Muscle of leg (tissue), 11 donors: ENCODE results near the gene NPSR1. TPM values are rescaled to one million over a fixed set of nuclear protein-coding genes. Genes with fewer than 3 reads are reported as not detected.

ENCODE experiments used
- DNase-seq: peaks from one replicate; pipeline ENCODE4 v3.0.0; 2013
- H3K27ac ChIP-seq: one replicate; pipeline ENCODE4 v1.5.1; 2013; ENCODE audit warnings: mild to moderate bottlenecking, low read length, control low read depth
- H3K27me3 ChIP-seq: one replicate; pipeline ENCODE4 v1.6.1; 2013; ENCODE audit warnings: low read length; ENCODE audit not compliant: control insufficient read depth, insufficient read depth
- H3K36me3 ChIP-seq: one replicate; pipeline ENCODE4 v1.6.1; 2013; ENCODE audit warnings: low read length; ENCODE audit not compliant: control insufficient read depth, insufficient read depth
- H3K4me1 ChIP-seq: one replicate; pipeline ENCODE4 v1.6.1; 2013; ENCODE audit warnings: low read length; ENCODE audit not compliant: control insufficient read depth, insufficient read depth
- H3K4me3 ChIP-seq: one replicate; pipeline ENCODE4 v1.5.1; 2013; ENCODE audit warnings: low read length, control low read depth
- H3K9me3 ChIP-seq: replicated peaks from 2 replicates; pipeline ENCODE4 v1.6.1; 2013; ENCODE audit warnings: low read depth, low read length; ENCODE audit not compliant: control insufficient read depth
- WGBS: methylation state at CpG from one replicate; pipeline ENCODE4 v1.1.5; 2013; ENCODE audit warnings: missing lambda C conversion rate; ENCODE audit not compliant: insufficient coverage; 5-methylcytosine and 5-hydroxymethylcytosine counted together
- polyA plus RNA-seq, 8 donors: library from polyadenylated mRNA; unstranded; fragments of 120-200 nt; gene quantifications; one replicate each; pipeline versions ENCODE4 v1.2.1 to v1.2.3, GENCODE V29; 2013; ENCODE audit warnings: inconsistent platforms in 1 of 8, low replicate concordance in 1 of 8; ENCODE audit not compliant: insufficient read length in 8 of 8, insufficient read depth in 1 of 8
- total RNA-seq: library from RNA; stranded (reverse); fragments of 120-200 nt; gene quantifications from one replicate; pipeline ENCODE4 v1.2.4, GENCODE V29; 2013

Gene NPSR1
- total and polyA plus RNA-seq, 9 donors: 0.10 to 3.0 (median 1.8) TPM

DNA sequence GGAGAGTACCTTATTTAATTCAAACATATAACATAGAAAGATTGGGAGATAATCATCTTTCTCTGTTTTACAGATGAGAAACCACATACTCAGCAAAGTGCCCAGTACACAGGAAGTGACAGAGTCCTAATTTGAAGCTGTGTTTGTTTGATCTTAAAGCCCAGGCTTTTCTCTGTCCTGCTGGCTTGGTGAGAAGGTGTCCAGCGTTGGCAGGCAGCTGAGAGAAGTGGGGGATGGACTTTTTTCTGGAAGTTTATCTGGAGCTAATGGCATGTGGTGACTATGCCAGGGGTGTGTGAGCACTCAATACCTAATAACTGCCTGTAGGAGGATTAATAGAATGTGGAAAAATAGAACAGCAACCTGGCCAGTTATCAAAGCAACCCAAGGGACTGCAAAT, 60.8 kb downstream of the NPSR1 start:
- no peak for DNase-seq
- WGBS: 29% methylated on average over 1 of the region's 1 CpG

DNA sequence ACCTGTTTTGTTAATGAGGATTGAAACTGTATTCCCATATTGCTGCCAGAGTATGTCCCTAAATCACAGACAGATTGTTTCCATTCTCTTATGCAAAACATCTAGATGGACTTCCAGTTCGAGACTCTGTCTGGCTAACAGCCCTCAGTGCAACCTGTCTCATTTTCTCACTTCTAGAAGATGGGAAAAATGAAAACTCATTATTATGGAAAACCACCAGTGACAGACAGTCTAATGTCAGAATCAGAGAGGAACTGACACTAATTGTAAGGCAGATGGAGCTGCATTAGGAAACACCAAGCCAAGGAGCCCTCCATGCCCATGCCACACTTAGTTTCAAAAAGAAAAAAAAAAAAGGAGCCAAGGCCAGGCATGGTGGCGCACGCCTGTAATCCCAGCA, 61.6 kb downstream of the NPSR1 start:
- Histone ChIP-seq H3K27me3 (no peaks in the 10 kb centered on the region), H3K27ac (no peak overlapping the region), H3K4me3 (no peak overlapping the region), H3K4me1 (no peaks in the 10 kb centered on the region), H3K36me3 (no peaks in the 10 kb centered on the region), H3K9me3 (no peaks in the 10 kb centered on the region)
- 40% methylated on average over 1 of the region's 3 CpGs for WGBS
- DNase-seq: peak; percentile 5

More for the DNA sequence above, 60.8 kb downstream of the NPSR1 start:
- H3K36me3 ChIP-seq: no peaks in the 10 kb centered on the region
- no peaks in the 10 kb centered on the region for H3K27me3 ChIP-seq
- H3K4me1 ChIP-seq: no peaks in the 10 kb centered on the region
- H3K9me3 ChIP-seq: no peaks in the 10 kb centered on the region
- no peak overlapping the region for H3K4me3 ChIP-seq
- H3K27ac ChIP-seq: no peak overlapping the region

DNA sequence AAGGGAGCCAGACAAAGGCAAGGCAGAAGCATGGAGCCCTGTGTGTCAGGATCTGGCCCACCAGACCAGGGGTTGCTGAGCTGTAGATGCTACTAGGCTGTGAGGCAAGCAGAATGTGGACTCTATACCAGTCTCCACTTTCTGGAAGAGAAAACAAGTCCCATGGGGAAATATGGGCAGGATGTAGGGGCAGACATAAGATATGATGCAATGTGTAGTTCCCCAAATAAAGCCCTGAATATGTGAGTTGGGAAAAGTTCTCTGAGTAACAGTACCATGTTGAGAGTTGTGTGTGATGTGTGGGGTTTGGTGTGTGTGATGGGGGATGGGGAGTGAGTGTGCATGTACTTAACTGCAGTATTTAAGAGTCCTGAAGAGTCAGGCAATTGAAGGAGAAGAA, 62.3 kb downstream of the NPSR1 start:
- H3K27me3 ChIP-seq: no peaks in the 10 kb centered on the region
- H3K9me3 ChIP-seq: no peaks in the 10 kb centered on the region
- no peaks in the 10 kb centered on the region for H3K4me1 ChIP-seq
- no peak overlapping the region for H3K4me3 ChIP-seq
- H3K27ac ChIP-seq: no peak overlapping the region
- DNase-seq: no peak
- H3K36me3 ChIP-seq: no peaks in the 10 kb centered on the region

DNA sequence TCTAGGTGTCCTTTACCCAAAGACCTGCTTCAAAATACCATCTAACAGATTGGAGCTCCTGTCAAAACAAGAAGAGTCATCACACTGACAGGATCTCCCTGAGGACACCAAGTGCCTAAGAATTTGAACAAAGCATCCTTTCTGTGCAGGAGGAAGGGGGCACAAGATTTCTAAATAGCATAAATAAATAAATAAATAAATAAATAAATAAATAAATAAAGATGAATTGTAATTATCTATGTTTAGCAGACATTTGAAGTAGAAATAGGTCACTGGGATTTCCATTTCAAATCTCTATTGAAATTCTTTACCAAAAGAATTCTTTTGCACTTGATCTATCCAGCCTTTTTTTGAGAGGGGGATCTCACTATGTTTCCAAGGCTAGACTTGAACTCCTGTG, 65.3 kb downstream of the NPSR1 start:
- no peak for DNase-seq
- H3K36me3 ChIP-seq: no peaks in the 10 kb centered on the region
- no peak overlapping the region for H3K27ac ChIP-seq
- H3K9me3 ChIP-seq: no peaks in the 10 kb centered on the region
- H3K27me3 ChIP-seq: no peaks in the 10 kb centered on the region
- no peak overlapping the region for H3K4me3 ChIP-seq
- no peaks in the 10 kb centered on the region for H3K4me1 ChIP-seq

GRCh38 chr7:34723866-34724490, 66.0 kb downstream of the NPSR1 start:
- H3K4me3 ChIP-seq: no peak overlapping the region
- H3K4me1 ChIP-seq: no peaks in the 10 kb centered on the region
- no peaks in the 10 kb centered on the region for H3K27me3 ChIP-seq
- H3K9me3 ChIP-seq: no peaks in the 10 kb centered on the region
- no peaks in the 10 kb centered on the region for H3K36me3 ChIP-seq
- no CpG with 5 or more reads among the region's 2 CpGs for WGBS
- H3K27ac ChIP-seq: no peak overlapping the region
- peak; percentile 5 for DNase-seq

DNA sequence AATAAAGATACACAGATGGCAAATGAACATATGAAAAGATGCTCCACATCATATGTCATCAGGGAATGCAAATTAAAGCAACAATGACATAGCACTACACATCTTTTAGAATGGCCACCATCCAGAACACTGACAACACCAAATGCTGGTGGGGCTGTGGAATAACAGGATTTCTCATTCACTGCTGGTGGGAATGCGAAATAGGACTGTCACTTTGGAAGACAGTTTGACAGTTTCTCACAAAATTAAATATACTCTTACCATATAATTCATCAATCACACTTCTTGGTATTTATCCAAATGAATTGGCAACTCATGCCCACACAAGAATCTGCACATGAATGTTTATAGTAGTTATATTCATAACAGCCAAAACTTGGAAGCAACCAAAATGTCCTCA, 68.2 kb downstream of the NPSR1 start:
- Histone ChIP-seq H3K27ac (no peak overlapping the region), H3K27me3 (no peaks in the 10 kb centered on the region), H3K9me3 (no peaks in the 10 kb centered on the region), H3K4me3 (no peak overlapping the region), H3K4me1 (no peaks in the 10 kb centered on the region), H3K36me3 (no peaks in the 10 kb centered on the region)
- no CpG with 5 or more reads among the region's 1 CpG for WGBS
- DNase-seq: no peak

GRCh38 chr7:34727464-34727995, 69.5 kb downstream of the NPSR1 start:
- Histone ChIP-seq H3K4me3 (no peak overlapping the region), H3K4me1 (no peaks in the 10 kb centered on the region), H3K36me3 (no peaks in the 10 kb centered on the region), H3K27me3 (no peaks in the 10 kb centered on the region), H3K9me3 (no peaks in the 10 kb centered on the region), H3K27ac (no peak overlapping the region)
- no peak for DNase-seq
- WGBS: no CpG with 5 or more reads among the region's 2 CpGs

- no peak overlapping the region for H3K27ac ChIP-seq
- H3K9me3 ChIP-seq: no peaks in the 10 kb centered on the region
- no peaks in the 10 kb centered on the region for H3K4me1 ChIP-seq
- H3K27me3 ChIP-seq: no peaks in the 10 kb centered on the region
- WGBS: 90% methylated on average over 4 of the region's 7 CpGs
- H3K36me3 ChIP-seq: no peaks in the 10 kb centered on the region
- no peak for DNase-seq
- H3K4me3 ChIP-seq: no peak overlapping the region
These were observed 70.1 kb downstream of the NPSR1 start for GRCh38 chr7:34728156-34728555.

DNA sequence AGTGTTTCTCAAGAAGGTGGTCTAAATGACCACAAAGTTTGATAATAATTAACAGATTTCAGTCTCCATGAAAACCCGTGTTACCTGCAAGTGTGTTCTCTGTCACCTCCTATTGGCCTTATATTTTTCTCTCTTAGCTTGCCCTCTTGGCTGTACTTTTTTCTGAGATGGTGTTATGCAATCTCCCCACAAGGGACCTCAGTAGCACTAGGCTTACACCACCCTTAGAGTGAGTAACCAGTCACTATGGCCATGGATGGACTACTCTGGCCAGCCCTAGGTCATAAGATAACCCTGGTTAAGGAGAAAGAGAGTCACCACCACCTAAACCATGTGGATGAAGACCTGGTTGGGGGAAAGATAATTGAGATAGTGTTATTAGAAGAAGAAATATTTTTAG, 76.8 kb downstream of the NPSR1 start:
- DNase-seq: no peak
- no CpG with 5 or more reads among the region's 1 CpG for WGBS
- H3K4me1 ChIP-seq: no peaks in the 10 kb centered on the region
- no peak overlapping the region for H3K27ac ChIP-seq
- H3K4me3 ChIP-seq: no peak overlapping the region
- no peaks in the 10 kb centered on the region for H3K36me3 ChIP-seq
- no peaks in the 10 kb centered on the region for H3K27me3 ChIP-seq
- no peaks in the 10 kb centered on the region for H3K9me3 ChIP-seq

GRCh38 chr7:34735526-34735925, 77.5 kb downstream of the NPSR1 start:
- Histone ChIP-seq H3K36me3 (no peaks in the 10 kb centered on the region), H3K9me3 (no peaks in the 10 kb centered on the region), H3K27ac (no peak overlapping the region), H3K4me3 (no peak overlapping the region), H3K4me1 (no peaks in the 10 kb centered on the region), H3K27me3 (no peaks in the 10 kb centered on the region)
- no CpG with 5 or more reads among the region's 2 CpGs for WGBS
- DNase-seq: no peak
